ENCODE data around the gene KRT13.

KRT13 gene

GRCh38 chr17:41537614-41537954, 32.2 kb upstream of the KRT13 start:
- DNase-seq (ENCODE audit: low spot score): no peak

- no peak for DNase-seq (ENCODE audit: low spot score)
Measured at GRCh38 chr17:41536741-41537613, 31.6 kb upstream of the KRT13 start.

- DNase-seq (ENCODE audit: low spot score): no peak
Measured at GRCh38 chr17:41535764-41536481, 30.5 kb upstream of the KRT13 start.

- DNase-seq (ENCODE audit: low spot score): no peak
Measured at GRCh38 chr17:41534899-41535546, 29.6 kb upstream of the KRT13 start.

GRCh38 chr17:41533613-41534012, 28.2 kb upstream of the KRT13 start:
- no peak for DNase-seq (ENCODE audit: low spot score)

GRCh38 chr17:41532947-41533570, 27.6 kb upstream of the KRT13 start:
- DNase-seq (ENCODE audit: low spot score): no peak

GRCh38 chr17:41531993-41532392, 26.6 kb upstream of the KRT13 start:
- DNase-seq (ENCODE audit: low spot score): no peak

- DNase-seq (ENCODE audit: low spot score): peak; percentile 92
Measured at GRCh38 chr17:41530062-41531048, 24.9 kb upstream of the KRT13 start.

GRCh38 chr17:41529491-41529915, 24.1 kb upstream of the KRT13 start:
- no peak for DNase-seq (ENCODE audit: low spot score)

GRCh38 chr17:41528959-41529353, 23.5 kb upstream of the KRT13 start:
- no peak for DNase-seq (ENCODE audit: low spot score)

GRCh38 chr17:41527063-41528023, 21.9 kb upstream of the KRT13 start:
- no peak for DNase-seq (ENCODE audit: low spot score)

GRCh38 chr17:41524261-41524660, 18.8 kb upstream of the KRT13 start:
- no peak for DNase-seq (ENCODE audit: low spot score)

- DNase-seq (ENCODE audit: low spot score): no peak
Measured at GRCh38 chr17:41523787-41524186, 18.4 kb upstream of the KRT13 start.

- DNase-seq (ENCODE audit: low spot score): no peak
Measured at GRCh38 chr17:41523225-41523593, 17.8 kb upstream of the KRT13 start.

GRCh38 chr17:41522301-41523224, 17.2 kb upstream of the KRT13 start:
- no peak for DNase-seq (ENCODE audit: low spot score)

GRCh38 chr17:41521574-41522261, 16.3 kb upstream of the KRT13 start:
- DNase-seq (ENCODE audit: low spot score): peak; percentile 86

GRCh38 chr17:41520821-41521521, 15.6 kb upstream of the KRT13 start:
- no peak for DNase-seq (ENCODE audit: low spot score)

Measured in hepatic stellate cell (primary cell).